ENCODE data around the gene P3H2.

DNA sequence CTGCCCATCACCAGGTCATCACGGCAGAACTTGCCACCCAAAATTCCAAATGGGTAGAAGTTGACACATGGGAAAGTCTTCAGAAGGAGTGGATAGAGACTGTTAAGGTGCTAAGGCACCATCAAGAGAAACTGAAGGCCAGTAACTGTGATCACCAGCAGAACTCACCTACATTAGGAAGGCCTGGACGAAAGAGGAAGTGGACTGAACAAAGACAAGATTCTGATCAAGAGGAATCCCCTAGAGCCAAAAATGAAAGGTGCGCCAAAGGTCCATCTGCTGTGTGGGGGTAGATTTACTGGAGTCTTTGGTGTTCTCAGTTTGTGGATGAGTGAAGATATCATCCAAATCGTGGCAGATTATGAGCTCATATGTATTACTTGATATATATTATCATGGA is 46.3 kb upstream of the P3H2 start:
- TF ChIP-seq EZH2 (IDR thresholded peaks at IDR 0.05; ENCODE audit: borderline replicate concordance, low read length) = no peak
- TF ChIP-seq, protein P1, sequence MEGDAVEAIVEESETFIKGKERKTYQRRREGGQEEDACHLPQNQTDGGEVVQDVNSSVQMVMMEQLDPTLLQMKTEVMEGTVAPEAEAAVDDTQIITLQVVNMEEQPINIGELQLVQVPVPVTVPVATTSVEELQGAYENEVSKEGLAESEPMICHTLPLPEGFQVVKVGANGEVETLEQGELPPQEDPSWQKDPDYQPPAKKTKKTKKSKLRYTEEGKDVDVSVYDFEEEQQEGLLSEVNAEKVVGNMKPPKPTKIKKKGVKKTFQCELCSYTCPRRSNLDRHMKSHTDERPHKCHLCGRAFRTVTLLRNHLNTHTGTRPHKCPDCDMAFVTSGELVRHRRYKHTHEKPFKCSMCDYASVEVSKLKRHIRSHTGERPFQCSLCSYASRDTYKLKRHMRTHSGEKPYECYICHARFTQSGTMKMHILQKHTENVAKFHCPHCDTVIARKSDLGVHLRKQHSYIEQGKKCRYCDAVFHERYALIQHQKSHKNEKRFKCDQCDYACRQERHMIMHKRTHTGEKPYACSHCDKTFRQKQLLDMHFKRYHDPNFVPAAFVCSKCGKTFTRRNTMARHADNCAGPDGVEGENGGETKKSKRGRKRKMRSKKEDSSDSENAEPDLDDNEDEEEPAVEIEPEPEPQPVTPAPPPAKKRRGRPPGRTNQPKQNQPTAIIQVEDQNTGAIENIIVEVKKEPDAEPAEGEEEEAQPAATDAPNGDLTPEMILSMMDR (conservative IDR thresholded peaks at IDR 0.05 in 1 of 2, IDR thresholded peaks at IDR 0.05 in 1 of 2; ENCODE audit: extremely low read depth in 1 of 2, insufficient read depth in 1 of 2, low read depth in 1 of 2, low read length in 2 of 2) = no peak

Data from mammary epithelial cell (primary cell).